Measurements from ENCODE around the gene PTGES3L.
A peak's percentile ranks its signal among the peaks of the same experiment; 100 is the strongest.
"Not testable (repeated sequence)": the region's sequence is repeated elsewhere in the genome, so short reads cannot be mapped to it uniquely, and the experiment has no call there.

The PTGES3L gene

DNA sequence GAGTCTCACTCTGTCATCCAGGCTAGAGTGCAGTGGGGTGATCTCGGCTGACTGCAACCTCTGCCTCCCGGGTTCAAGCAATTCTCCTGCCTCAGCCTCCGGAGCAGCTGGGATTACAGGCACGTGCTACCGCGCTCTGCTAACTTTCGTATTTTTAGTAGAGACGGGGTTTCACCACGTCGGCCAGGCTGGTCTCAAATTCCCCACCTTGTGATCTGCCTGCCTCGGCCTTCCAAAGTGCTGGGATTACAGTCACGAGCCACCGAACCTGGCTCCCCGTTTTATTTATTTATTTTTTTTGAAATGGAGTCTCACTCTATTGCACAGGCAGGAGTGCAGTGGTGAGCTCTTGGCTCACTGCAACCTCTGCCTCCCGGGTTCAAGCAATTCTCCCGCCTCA is 4.2 kb downstream of the PTGES3L start:
- DNase-seq = not testable (repeated sequence)

GRCh38 chr17:42975265-42975664 is 4.6 kb downstream of the PTGES3L start:
- no peak for DNase-seq

GRCh38 chr17:42973323-42973722 is 6.6 kb downstream of the PTGES3L start:
- DNase-seq = not testable (repeated sequence)

GRCh38 chr17:42971589-42971988 is 8.3 kb downstream of the PTGES3L start:
- no peak for DNase-seq

DNA sequence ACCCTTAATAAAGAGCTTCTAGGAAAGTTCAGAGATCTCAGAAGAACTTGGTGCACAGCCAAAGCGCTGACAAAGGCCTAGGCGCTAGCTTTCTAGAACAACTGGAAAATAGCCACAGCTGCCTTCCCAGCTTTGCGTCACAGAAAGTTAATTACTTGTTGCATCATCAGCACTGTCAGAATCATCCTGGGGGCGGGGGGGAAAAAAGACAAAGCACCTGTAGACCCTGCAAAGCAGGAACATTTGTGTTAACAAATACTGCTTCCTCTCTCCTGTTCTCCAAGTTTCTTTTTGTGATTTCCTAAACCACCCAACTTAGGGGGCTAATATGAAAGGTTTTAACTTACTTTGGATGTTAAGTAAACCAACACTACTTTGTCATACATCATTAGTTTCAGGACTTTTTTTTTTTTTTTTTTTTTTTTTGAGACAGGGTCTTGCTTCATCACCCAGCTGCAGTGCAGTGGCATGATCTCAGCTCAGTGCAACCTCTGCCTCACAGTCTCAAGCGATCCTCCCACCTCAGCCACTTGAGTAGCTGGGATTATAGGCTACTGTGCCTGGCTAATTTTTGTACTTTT is 10.8 kb downstream of the PTGES3L start:
- no peak for DNase-seq

DNA sequence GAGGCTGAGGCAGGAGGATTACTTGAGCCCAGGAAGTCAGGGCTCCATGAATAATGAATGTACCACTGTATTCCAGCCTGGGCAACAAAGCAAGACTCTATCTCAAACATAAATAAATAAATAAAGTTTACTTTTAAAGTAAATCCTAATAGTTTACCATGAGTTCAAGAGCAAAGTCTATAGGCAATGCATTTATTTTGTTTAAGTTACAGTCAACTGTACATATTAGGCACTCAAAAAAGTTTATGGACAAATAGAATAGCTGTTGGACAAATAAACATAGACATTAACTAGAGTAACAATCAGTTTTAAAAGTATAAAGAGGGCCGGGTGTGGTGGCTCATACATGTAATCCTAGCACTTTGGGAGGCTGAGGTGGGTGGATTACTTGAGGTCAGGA is 12.0 kb downstream of the PTGES3L start:
- no peak for DNase-seq

DNA sequence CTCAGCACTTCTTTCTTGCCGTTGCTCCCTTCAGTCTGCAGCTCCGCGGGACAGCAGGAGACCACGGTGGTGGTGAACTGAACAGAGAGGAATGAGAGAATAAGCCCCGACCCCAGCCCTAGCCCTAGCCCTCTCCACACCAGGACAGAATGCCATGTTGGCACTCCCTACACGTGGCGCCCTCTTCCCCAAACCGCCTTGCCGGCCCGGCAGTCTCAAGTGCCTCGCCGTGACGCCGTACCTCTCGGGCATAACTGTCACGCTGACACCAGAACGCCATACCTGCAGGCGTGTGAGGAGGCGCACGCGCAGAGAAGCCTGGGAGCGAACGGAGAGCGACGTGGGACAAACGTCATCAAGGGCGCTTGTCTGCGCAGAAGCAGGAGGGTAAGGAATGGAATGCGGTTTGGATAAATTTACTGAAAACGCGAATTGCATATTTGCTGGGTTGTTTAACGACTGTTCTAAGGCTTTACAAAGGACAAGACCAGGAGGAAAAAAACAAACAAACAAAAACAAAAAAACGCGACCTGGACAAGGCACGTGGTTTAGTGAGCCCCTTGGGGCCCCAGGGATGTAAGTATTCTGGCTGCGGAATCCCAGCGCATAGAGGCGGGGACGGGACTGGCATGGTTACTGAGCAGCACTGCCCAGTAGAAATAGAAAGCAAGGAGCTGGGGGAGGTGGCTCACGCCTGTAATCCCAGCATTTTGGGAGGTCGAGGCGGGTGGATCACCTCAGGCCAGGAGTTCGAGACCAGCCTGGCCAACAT is 15.5 kb downstream of the PTGES3L start, which contains the start of gene AARSD1:
Gene AARSD1, minus strand, starts transcription at position 294 of the 772 bp plus-strand sequence. Its CDS starts 14 bp downstream, at position 280.
- peak; percentile 94 for DNase-seq

DNA sequence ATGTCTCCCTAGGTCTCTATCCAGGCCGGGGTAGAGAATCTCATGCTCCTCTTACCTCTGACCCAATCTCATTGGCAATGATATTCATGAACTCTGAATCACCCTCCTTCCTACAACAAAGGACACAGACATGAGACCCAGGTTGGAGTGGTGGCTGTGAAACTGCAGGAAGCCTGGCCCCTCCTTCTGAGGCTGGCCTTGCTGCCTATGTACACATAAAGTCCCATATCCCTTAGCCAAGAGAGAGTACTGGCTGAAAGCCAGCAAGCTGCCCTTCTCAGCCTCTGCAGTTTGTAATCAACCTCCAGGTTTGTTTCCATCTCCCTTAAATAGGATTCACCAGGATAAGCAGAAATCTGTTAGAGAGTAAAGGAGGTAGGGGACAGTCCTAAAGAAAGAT is 26.2 kb downstream of the PTGES3L start:
- DNase-seq = no peak

DNA sequence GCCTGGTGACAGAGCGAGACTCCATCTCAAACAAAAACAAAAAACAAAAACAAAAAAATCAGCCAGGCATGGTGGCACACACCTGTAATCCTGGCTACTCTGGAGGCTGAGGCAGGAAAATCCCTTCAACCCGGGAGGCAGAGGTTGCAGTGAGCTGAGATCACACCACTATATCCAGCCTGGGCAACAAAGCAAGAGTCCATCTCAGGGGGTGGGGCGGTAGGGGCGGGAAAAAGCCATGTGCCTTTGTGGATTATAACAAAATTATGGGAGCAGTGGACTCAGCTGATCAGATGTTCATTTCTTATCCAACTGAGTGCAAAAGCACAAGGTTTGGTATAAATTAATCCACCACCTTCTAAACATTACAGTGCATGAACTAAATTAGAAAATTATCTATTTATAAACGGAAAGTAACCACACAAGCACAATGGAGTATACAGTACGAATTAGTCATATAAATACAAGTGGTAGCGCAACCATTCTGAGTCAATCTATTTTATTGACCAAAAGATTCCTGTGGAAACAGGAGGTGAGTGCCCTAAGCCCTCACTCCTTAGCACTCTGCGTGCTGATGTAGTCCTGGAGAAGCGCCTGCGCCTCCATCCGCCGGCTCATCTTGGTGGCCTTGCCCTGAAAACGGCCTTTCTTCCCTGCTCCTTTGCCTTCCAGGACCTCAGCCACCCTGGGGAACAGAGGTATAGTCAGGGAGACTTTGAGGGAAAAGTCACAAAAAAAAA is 29.7 kb downstream of the PTGES3L start:
- no peak for DNase-seq

DNA sequence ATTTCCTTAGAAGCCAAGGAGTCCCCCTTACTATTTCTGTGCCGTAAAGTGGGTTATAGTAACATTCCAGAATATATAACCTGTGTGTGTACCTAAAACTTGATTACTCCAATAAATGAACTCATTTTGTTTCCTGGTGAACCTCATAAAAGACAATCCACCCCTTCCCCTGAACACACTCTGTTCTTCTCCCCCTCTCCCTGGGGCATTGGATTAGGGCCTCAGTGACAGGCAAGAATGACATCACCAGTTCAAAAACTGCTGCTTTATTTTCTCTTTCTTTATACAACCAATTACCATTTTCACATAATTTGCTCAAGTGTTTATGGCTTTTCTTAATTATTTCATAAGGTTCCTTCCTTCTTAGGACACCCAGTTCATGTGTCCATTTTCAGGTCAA is 33.1 kb downstream of the PTGES3L start:
- DNase-seq = no peak

DNA sequence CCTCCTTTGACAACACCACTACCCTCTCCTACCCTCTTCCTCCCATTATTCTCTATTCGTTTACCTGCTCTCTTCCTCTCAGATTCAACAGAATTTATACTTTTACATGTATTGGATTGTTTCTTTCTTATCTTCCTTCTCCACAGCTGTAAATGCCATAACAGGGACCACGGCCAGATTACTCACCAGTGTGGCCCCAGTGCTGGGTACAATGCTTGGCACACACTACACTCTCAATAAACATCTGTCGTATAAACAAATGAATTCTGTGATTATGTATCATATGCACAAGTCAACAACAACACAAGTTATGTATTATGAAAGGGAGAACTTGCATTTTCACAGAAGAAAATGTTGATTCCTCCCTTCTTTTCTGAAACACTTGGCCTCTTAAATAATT is 35.7 kb downstream of the PTGES3L start:
- no peak for DNase-seq

- DNase-seq = peak; percentile 61
Measured at GRCh38 chr17:42937712-42938596, 41.9 kb downstream of the PTGES3L start.

- DNase-seq = no peak
Measured at GRCh38 chr17:42929497-42929844, 50.4 kb downstream of the PTGES3L start.

- peak; percentile 34 for DNase-seq
Measured at GRCh38 chr17:42928714-42929496, 51.0 kb downstream of the PTGES3L start.

DNA sequence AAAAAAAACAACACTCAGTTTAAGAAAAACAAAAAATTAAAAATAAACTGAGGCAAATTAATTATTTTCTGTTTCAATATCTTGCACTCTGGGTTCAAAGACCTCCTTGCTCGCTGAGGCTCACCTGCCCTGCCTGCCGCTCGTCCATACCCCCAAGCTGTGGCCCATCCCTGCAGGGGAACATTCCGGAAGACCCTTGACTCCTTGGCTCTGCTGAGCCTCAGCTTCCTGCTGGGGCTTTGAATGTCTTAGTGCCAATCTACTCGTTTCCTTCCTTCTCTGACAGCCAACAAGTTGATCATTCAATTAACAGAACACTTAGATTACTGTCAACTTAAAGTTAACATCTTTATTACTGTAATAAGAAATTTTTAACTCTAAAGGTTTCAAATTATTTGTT is 55.0 kb downstream of the PTGES3L start:
- no peak for DNase-seq

GRCh38 chr17:42923472-42923871 is 56.4 kb downstream of the PTGES3L start:
- not testable (repeated sequence) for DNase-seq

DNA sequence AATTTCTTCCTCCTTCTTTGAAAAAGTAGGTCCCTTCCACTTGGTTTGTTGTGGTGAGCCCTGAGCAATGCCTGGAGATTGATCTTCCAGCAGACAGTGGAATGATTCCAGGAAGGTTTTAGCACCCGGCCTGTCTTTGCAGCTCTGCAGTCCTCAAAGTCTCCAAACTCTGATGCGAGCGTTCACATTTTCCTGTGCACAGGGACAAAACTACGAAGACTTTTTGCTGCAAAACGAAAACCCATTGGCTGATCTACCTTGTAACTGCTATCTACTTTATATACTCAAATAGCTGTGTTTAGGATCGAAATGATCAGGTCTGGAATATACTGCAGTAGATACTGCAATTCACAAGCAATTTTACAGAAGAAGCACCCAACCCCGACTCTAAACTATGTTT is 57.6 kb downstream of the PTGES3L start:
- DNase-seq = peak; percentile 25

DNA sequence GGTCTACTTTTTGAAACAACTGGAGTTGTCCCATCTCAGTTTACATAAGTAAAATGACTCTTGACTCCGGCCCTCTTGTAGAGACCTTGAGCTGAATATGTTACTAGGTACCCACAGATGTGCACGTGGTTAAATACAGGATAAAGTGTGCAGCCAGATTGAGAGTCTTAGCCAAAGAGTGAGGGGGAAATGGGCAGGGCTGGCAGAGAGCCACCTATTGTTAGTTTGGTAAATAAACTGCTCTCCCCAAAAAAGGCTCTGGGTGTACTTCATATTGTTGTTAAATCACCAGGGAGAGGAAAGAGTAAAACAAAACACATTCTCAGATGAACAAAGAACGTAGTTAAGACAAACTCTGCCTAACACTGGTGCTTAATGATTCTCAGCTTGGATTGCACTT is 59.0 kb downstream of the PTGES3L start:
- DNase-seq = no peak

DNA sequence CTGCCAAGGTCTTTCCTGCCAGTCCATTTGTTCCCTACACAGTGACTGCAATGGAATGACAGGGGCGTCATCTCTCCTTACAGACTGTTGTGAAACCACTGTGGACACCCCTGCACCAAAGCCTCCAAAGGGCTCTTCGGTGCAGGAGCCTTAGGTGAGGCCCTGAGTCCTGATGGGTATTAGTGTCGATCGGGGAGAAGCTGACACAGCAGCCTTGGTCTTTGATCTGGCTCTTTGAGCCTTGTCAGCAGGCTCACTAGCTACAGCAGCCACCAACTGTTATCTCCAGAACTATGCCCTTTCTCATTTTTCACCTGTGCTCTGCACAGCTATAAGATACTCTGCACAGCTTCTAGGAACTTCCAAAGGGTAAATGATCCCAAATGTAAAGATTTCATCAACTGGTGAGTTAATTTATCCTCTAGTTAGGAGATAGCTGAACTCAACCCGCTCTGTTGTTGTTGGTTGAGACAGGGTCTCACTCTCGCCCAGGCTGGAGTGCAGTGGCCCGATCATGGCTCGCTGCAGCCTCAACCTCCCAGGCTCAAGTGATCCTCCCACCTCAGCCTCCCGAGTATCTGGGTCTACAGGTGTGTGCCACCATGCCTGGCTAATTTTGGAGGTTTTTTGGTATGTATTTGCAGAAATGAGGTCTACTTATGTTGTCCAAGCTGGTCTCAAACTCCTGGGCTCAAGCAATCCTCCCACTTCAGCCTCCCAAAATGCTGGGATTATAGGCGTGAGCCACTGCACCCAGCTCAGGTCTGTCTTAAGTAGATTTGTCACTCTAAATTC is 59.6 kb downstream of the PTGES3L start:
- DNase-seq = no peak

DNA sequence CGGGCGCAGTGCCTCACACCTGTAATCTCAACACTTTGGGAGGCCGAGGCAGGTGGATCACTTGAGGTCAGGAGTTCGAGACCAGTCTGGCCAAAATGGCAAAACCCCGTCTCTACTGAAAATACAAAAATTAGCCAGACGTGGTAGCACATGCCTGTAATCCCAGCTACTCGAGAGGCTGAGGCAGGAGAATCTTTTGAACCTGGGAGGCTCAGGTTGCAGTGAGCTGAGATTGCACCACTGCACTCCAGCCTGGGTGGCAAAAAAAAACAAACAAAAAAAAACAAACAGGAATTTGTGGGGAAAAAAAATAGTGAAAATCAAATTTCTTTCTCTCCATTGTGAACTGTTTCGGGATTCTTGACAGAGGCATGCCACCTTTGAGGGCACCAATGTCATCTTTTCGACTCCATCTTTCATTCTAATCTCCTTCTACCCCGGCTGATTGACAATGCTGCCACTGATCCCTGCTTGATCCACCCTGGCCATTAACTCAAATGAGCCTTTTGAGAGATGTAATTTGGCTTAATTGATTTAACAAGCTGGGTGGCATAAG is 60.3 kb downstream of the PTGES3L start:
- DNase-seq = not testable (repeated sequence)
